H1 (cell line): Measurements from ENCODE around the gene TMEM144. TPM values are rescaled to one million over a fixed set of nuclear protein-coding genes. Genes with fewer than 3 reads are reported as not detected.

Experiments used
- CTCF ChIA-PET: fragments of 300-600 bp; sonication (Branson Sonifier 250); formaldehyde crosslinking; loops from one replicate; lab custom pipeline; 2021; ENCODE audit not compliant: partially characterized antibody; lab: Charles Lee
- POLR2A ChIA-PET: fragments of 300-600 bp; sonication (Branson Sonifier 250); formaldehyde crosslinking; loops from one replicate; lab custom pipeline; 2021; ENCODE audit warnings: inconsistent platforms; ENCODE audit not compliant: partially characterized antibody; lab: Charles Lee
- DNase-seq, 2 experiments: peaks; one replicate each; pipeline versions ENCODE4 v3.0.0 to v3.0.0-alpha.2; 2010 to 2022; ENCODE audit warnings: low spot score in 2 of 2, low read depth in 1 of 2, mixed read lengths in 1 of 2
- FAIRE-seq: peaks from 2 replicates; lab custom pipeline; 2011; peaks lifted over from hg19 to GRCh38; lab: Jason Lieb, UNC
- H2AFZ ChIP-seq: 2 replicates; pipeline ENCODE4 v1.8.1; 2012; ENCODE audit warnings: low read length, inconsistent platforms
- H2AK5ac ChIP-seq: 2 replicates; pipeline ENCODE4 v1.6.1; 2013; ENCODE audit warnings: low read depth, low read length
- H2BK120ac ChIP-seq: replicated peaks from 2 replicates; pipeline ENCODE3; 2013; ENCODE audit warnings: low read depth, low read length, inconsistent platforms
- H2BK12ac ChIP-seq: 2 replicates; pipeline ENCODE4 v1.6.1; 2013; ENCODE audit warnings: low read depth, low read length
- H2BK15ac ChIP-seq: 2 replicates; pipeline ENCODE4 v1.6.1; 2013; ENCODE audit warnings: low read length
- H2BK20ac ChIP-seq: 2 replicates; pipeline ENCODE4 v1.6.1; 2013; ENCODE audit warnings: low read length
- H2BK5ac ChIP-seq: 2 replicates; pipeline ENCODE4 v1.6.1; 2013; ENCODE audit warnings: low read depth, low read length
- H3K14ac ChIP-seq: 2 replicates; pipeline ENCODE4 v1.6.1; 2013; ENCODE audit warnings: inconsistent platforms; ENCODE audit not compliant: insufficient read length
- H3K18ac ChIP-seq: 2 replicates; pipeline ENCODE4 v1.6.1; 2013; ENCODE audit warnings: low read length; ENCODE audit errors: extremely low read depth
- H3K23ac ChIP-seq: 2 replicates; pipeline ENCODE4 v1.6.1; 2013; ENCODE audit warnings: inconsistent platforms; ENCODE audit not compliant: insufficient read length
- H3K23me2 ChIP-seq: 2 replicates; pipeline ENCODE4 v1.6.1; 2013; ENCODE audit warnings: low read depth, low read length
- H3K27ac ChIP-seq: 2 replicates; pipeline ENCODE4 v1.6.1; 2011; ENCODE audit warnings: low read depth, low read length, inconsistent platforms
- H3K27me3 ChIP-seq, 4 experiments: replicated peaks in 1 of 4; 1 replicate in 1 of 4; 2 replicates in 3 of 4; pipeline versions ENCODE4 v1.6.1 to v1.8.1; 2011 to 2013; ENCODE audit warnings: low read length in 3 of 4, mild to moderate bottlenecking in 3 of 4, inconsistent platforms in 2 of 4, mixed read lengths in 2 of 4, moderate library complexity in 1 of 4; ENCODE audit not compliant: control insufficient read depth in 3 of 4, insufficient read depth in 3 of 4; ENCODE audit errors: extremely low read depth in 1 of 4
- H3K36me3 ChIP-seq, 4 experiments: 2 replicates each; pipeline versions ENCODE4 v1.6.1 to v1.8.1; 2011 to 2013; ENCODE audit warnings: mild to moderate bottlenecking in 4 of 4, low read length in 3 of 4, moderate library complexity in 2 of 4, control low read depth in 1 of 4, inconsistent platforms in 1 of 4; ENCODE audit not compliant: insufficient read depth in 4 of 4, control insufficient read depth in 2 of 4
- H3K4ac ChIP-seq: replicated peaks from 2 replicates; pipeline ENCODE3; 2013; ENCODE audit warnings: low read length, low read depth, mixed read lengths, inconsistent platforms; ENCODE audit not compliant: insufficient read length
- H3K4me1 ChIP-seq, 4 experiments: replicated peaks in 1 of 4; 1 replicate in 1 of 4; 2 replicates in 3 of 4; pipeline versions ENCODE4 v1.6.1 to v1.8.1; 2011 to 2013; ENCODE audit warnings: low read length in 3 of 4, inconsistent platforms in 2 of 4, mixed read lengths in 1 of 4; ENCODE audit not compliant: insufficient read depth in 4 of 4, control insufficient read depth in 3 of 4
- H3K4me2 ChIP-seq, 2 experiments: 2 replicates each; pipeline versions ENCODE4 v1.6.1 to v1.8.1; 2011 to 2013; ENCODE audit warnings: low read depth in 2 of 2, low read length in 2 of 2, control low read depth in 1 of 2, inconsistent platforms in 1 of 2, mild to moderate bottlenecking in 1 of 2; ENCODE audit not compliant: insufficient read depth in 1 of 2
- H3K4me3 ChIP-seq, 4 experiments: fragments of 200-600, 300-600 bp in 1 of 4; sonication (generic), shearing (Covaris generic), sonication (Bioruptor Twin) in 1 of 4; 2 replicates each; pipeline versions ENCODE4 v1.5.1 to v1.8.1; 2011 to 2016; ENCODE audit warnings: low read length in 4 of 4, low read depth in 3 of 4, control low read depth in 2 of 4, inconsistent platforms in 2 of 4, mild to moderate bottlenecking in 2 of 4, mixed read lengths in 1 of 4, moderate library complexity in 1 of 4; ENCODE audit not compliant: insufficient read depth in 2 of 4; ENCODE audit errors: extremely low read depth in 1 of 4
- H3K56ac ChIP-seq: replicated peaks from 2 replicates; pipeline ENCODE3; 2013; ENCODE audit warnings: low read depth, mild to moderate bottlenecking, mixed read lengths, low read length, inconsistent platforms; ENCODE audit not compliant: insufficient read length
- H3K79me1 ChIP-seq: 2 replicates; pipeline ENCODE4 v1.6.1; 2013; ENCODE audit warnings: low read depth, low read length, control low read depth
- H3K79me2 ChIP-seq, 2 experiments: 2 replicates each; pipeline versions ENCODE4 v1.6.1 to v1.8.1; 2012 to 2013; ENCODE audit warnings: low read length in 2 of 2, mild to moderate bottlenecking in 2 of 2, inconsistent platforms in 1 of 2; ENCODE audit not compliant: insufficient read depth in 2 of 2, control insufficient read depth in 1 of 2
- H3K9ac ChIP-seq, 4 experiments: replicated peaks in 1 of 4; 1 replicate in 1 of 4; 2 replicates in 3 of 4; pipeline versions ENCODE4 v1.6.1 to v1.8.1; 2011 to 2013; ENCODE audit warnings: low read depth in 3 of 4, low read length in 3 of 4, control low read depth in 2 of 4, mild to moderate bottlenecking in 2 of 4, moderate library complexity in 2 of 4, inconsistent platforms in 1 of 4; ENCODE audit errors: extremely low read depth in 1 of 4
- H3K9me3 ChIP-seq, 2 experiments: 2 replicates each; pipeline versions ENCODE4 v1.6.1 to v1.8.1; 2012 to 2013; ENCODE audit warnings: mild to moderate bottlenecking in 2 of 2, moderate library complexity in 2 of 2, control low read depth in 1 of 2, inconsistent platforms in 1 of 2, low read depth in 1 of 2, low read length in 1 of 2, mixed read lengths in 1 of 2; ENCODE audit not compliant: insufficient read depth in 2 of 2
- H4K20me1 ChIP-seq, 2 experiments: replicated peaks in 1 of 2; 2 replicates each; pipeline versions ENCODE3 to v1.8.1; 2011 to 2013; ENCODE audit warnings: inconsistent platforms in 2 of 2, low read length in 2 of 2, mild to moderate bottlenecking in 1 of 2; ENCODE audit not compliant: insufficient read depth in 2 of 2, control insufficient read depth in 1 of 2
- H4K5ac ChIP-seq: 2 replicates; pipeline ENCODE4 v1.6.1; 2013; ENCODE audit warnings: low read length, low read depth, mixed read lengths, inconsistent platforms; ENCODE audit not compliant: insufficient read length
- H4K8ac ChIP-seq: 2 replicates; pipeline ENCODE4 v1.8.0; 2013; ENCODE audit warnings: mild to moderate bottlenecking, moderate library complexity, low read length, inconsistent platforms; ENCODE audit not compliant: insufficient read depth; ENCODE audit errors: extremely low read depth
- H4K91ac ChIP-seq: replicated peaks from 2 replicates; pipeline ENCODE3; 2013; ENCODE audit warnings: low read length, mixed read lengths, inconsistent platforms; ENCODE audit not compliant: insufficient read length
- BCL11A ChIP-seq, 2 experiments: IDR thresholded peaks; one replicate each; pipeline ENCODE4 v1.6.1; 2011; ENCODE audit warnings: low read depth in 2 of 2, low read length in 2 of 2, mild to moderate bottlenecking in 2 of 2
- CTBP2 ChIP-seq: IDR thresholded peaks from 2 replicates; pipeline ENCODE4 v1.7.0; 2011; ENCODE audit warnings: borderline replicate concordance, mild to moderate bottlenecking, moderate library complexity, mixed read lengths, low read length; ENCODE audit not compliant: insufficient read depth, insufficient read length
- EGR1 ChIP-seq: IDR thresholded peaks from 2 replicates; pipeline ENCODE4 v1.6.1; 2011; ENCODE audit warnings: low read depth, low read length, borderline replicate concordance
- HDAC6 ChIP-seq: IDR thresholded peaks from one replicate; pipeline ENCODE4 v1.7.1; 2012; ENCODE audit warnings: low read depth, mild to moderate bottlenecking, inconsistent platforms, low read length, moderate library complexity
- JUND ChIP-seq: IDR thresholded peaks from 2 replicates; pipeline ENCODE4 v1.6.1; 2011; ENCODE audit warnings: mild to moderate bottlenecking, improper control_type of control experiment, low read length
- NRF1 ChIP-seq: IDR thresholded peaks from 2 replicates; pipeline ENCODE4 v1.6.1; 2011; ENCODE audit warnings: mild to moderate bottlenecking, low read depth, low read length, improper control_type of control experiment
- POLR2A ChIP-seq, 2 experiments: IDR thresholded peaks; 1 replicate in 1 of 2; 2 replicates in 1 of 2; pipeline ENCODE4 v1.6.1; 2011; ENCODE audit warnings: low read depth in 2 of 2, low read length in 2 of 2, mild to moderate bottlenecking in 2 of 2; ENCODE audit errors: control extremely low read depth in 1 of 2
- RAD21 ChIP-seq, 2 experiments: IDR thresholded peaks in 1 of 2; conservative IDR thresholded peaks in 1 of 2; 2 replicates each; pipeline ENCODE4 v1.6.1; 2011; ENCODE audit warnings: low read depth in 2 of 2, low read length in 2 of 2, improper control_type of control experiment in 1 of 2, inconsistent platforms in 1 of 2, mild to moderate bottlenecking in 1 of 2, moderate library complexity in 1 of 2
- RFX5 ChIP-seq: IDR thresholded peaks from 2 replicates; pipeline ENCODE4 v1.6.1; 2011; ENCODE audit warnings: low read depth, low read length, improper control_type of control experiment, borderline replicate concordance
- SIRT6 ChIP-seq: IDR thresholded peaks from one replicate; pipeline ENCODE4 v1.7.1; 2012; ENCODE audit warnings: low read length, inconsistent platforms
- SIX5 ChIP-seq: IDR thresholded peaks from 2 replicates; pipeline ENCODE4 v1.6.1; 2011; ENCODE audit warnings: mild to moderate bottlenecking, low read depth, low read length
- SP4 ChIP-seq: IDR thresholded peaks from 2 replicates; pipeline ENCODE4 v1.6.1; 2012; ENCODE audit warnings: low read length, inconsistent platforms
- TBP ChIP-seq: IDR thresholded peaks from 2 replicates; pipeline ENCODE4 v1.6.1; 2011; ENCODE audit warnings: low read depth, low read length, improper control_type of control experiment
- YY1 ChIP-seq: IDR thresholded peaks from 2 replicates; pipeline ENCODE4 v1.6.1; 2011; ENCODE audit warnings: low read depth, mild to moderate bottlenecking, low read length
- WGBS, 2 experiments: shearing (Covaris generic) in 1 of 2; methylation state at CpG; one replicate each; pipeline versions ENCODE4 v1.1.6 to v1.1.7; 2013 to 2015; ENCODE audit warnings: low lambda C conversion rate in 2 of 2, mixed read lengths in 2 of 2, inconsistent platforms in 1 of 2, low coverage in 1 of 2, missing lambda C conversion rate in 1 of 2; ENCODE audit not compliant: insufficient replicate concordance in 2 of 2, insufficient coverage in 1 of 2, insufficient read length in 1 of 2; ENCODE audit errors: extremely low coverage in 1 of 2, missing lambda C conversion rate in 1 of 2; 5-methylcytosine and 5-hydroxymethylcytosine counted together
- polyA plus RNA-seq, 7 experiments: library from polyadenylated mRNA; depleted of rRNA in 3 of 7; stranded (reverse) in 5 of 7; unstranded in 2 of 7; fragments of >200 nt in 5 of 7; fragments of 200-250 nt in 2 of 7; gene quantifications; 1 replicate in 5 of 7; 2 replicates in 1 of 7; 4 replicates in 1 of 7; pipeline versions ENCODE4 v1.2.1 to v1.2.3, GENCODE V29; 2011 to 2013; ENCODE audit warnings: missing spikeins in 2 of 7, mixed read lengths in 2 of 7
- total RNA-seq: library from RNA; stranded (reverse); fragmentation: NEBNext Ultra II Directional; extraction: Animal tissue kit (Norgen Biotek cat#: 25700); gene quantifications from 2 replicates; pipeline ENCODE4 v1.2.1, GENCODE V29; 2021
- TF ChIP-seq, protein P1 (sequence below): IDR thresholded peaks from 2 replicates; pipeline ENCODE4 v1.6.1; 2012; ENCODE audit warnings: inconsistent platforms

TMEM144 gene
- total and polyA plus RNA-seq, 2 of the 8 experiments (the other 6 are each of a cell fraction or from before 2014, with no cell fraction given) = 1.9 to 2.6 TPM

DNA sequence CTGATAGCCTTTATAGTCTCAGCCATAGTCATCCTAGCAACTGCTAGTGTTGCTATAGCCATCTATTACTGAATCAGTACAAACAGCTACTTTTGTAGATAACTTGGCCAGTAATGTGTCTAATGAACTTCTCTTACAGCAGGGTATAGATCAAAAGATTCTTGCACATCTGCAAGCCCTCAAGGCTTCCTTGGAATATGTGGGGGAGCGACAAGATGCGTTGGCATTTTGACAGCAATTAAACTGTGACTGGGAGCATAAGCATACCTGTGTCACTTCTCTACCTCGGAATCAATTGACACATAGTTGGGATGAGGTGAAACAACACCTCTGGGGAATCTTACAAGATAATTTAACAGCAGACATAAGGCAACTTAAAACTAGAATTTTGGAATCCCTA is 87.6 kb downstream of the TMEM144 start:
- no peak for FAIRE-seq
- no peak overlapping the region for H3K4me2 ChIP-seq
- no peak overlapping the region for H3K27ac ChIP-seq
- no peak overlapping the region for H2BK5ac ChIP-seq
- WGBS, 2 experiments = 88% methylated on average over 3 of the region's 3 CpGs; no CpG with 5 or more reads in 1 of the 2 experiments
- no peak for TF ChIP-seq JUND
- TF ChIP-seq TBP = no peak
- no peak for TF ChIP-seq SIX5
- no peak for TF ChIP-seq SP4
- no peak for TF ChIP-seq HDAC6
- no peak for TF ChIP-seq YY1
- no peak for TF ChIP-seq POLR2A (IDR thresholded peaks at IDR 0.05; ENCODE audit: control extremely low read depth in 1 of 2, low read depth in 2 of 2, low read length in 2 of 2)
- no peak for TF ChIP-seq RFX5
- no peak for TF ChIP-seq CTBP2
- TF ChIP-seq RAD21 (IDR thresholded peaks at IDR 0.05 in 1 of 2, conservative IDR thresholded peaks at IDR 0.05 in 1 of 2; ENCODE audit: low read depth in 2 of 2, low read length in 2 of 2) = no peak
- no peak for TF ChIP-seq NRF1
- TF ChIP-seq BCL11A (IDR thresholded peaks at IDR 0.05; ENCODE audit: low read depth in 2 of 2, low read length in 2 of 2) = no peak
- no peak for TF ChIP-seq SIRT6
- TF ChIP-seq, protein P1, sequence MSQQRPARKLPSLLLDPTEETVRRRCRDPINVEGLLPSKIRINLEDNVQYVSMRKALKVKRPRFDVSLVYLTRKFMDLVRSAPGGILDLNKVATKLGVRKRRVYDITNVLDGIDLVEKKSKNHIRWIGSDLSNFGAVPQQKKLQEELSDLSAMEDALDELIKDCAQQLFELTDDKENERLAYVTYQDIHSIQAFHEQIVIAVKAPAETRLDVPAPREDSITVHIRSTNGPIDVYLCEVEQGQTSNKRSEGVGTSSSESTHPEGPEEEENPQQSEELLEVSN = no peak
- TF ChIP-seq EGR1 = no peak
- no peak overlapping the region for H4K5ac ChIP-seq
- no peak overlapping the region for H3K4ac ChIP-seq
- no peaks in the 10 kb centered on the region for H3K4me1 ChIP-seq
- H4K20me1 ChIP-seq = no peaks in the 10 kb centered on the region
- H2BK12ac ChIP-seq = no peak overlapping the region
- H2AFZ ChIP-seq = no peak overlapping the region
- ChIA-PET POLR2A (no interaction called here), CTCF (interaction anchor here (0.6 kb wide), 1 partner anchor 54 kb away, joined by 3 read pairs; no protein-coding TSS in a partner anchor)
- no peaks in the 10 kb centered on the region for H3K27me3 ChIP-seq
- no peak overlapping the region for H3K23ac ChIP-seq
- no peak overlapping the region for H4K8ac ChIP-seq
- H2BK20ac ChIP-seq = no peak overlapping the region
- H3K56ac ChIP-seq = no peak overlapping the region
- H3K36me3 ChIP-seq = no peaks in the 10 kb centered on the region
- no peaks in the 10 kb centered on the region for H3K79me2 ChIP-seq
- no peak overlapping the region for H3K4me3 ChIP-seq
- H3K18ac ChIP-seq = no peak overlapping the region
- H3K23me2 ChIP-seq = no peaks in the 10 kb centered on the region
- no peak overlapping the region for H3K14ac ChIP-seq
- no peak for DNase-seq
- no peak overlapping the region for H3K9ac ChIP-seq
- no peak overlapping the region for H2AK5ac ChIP-seq
- H3K9me3 ChIP-seq = peaks cover 8 to 10% of the 10 kb centered on the region in 2 experiments
- H2BK15ac ChIP-seq = no peak overlapping the region
- no peaks in the 10 kb centered on the region for H3K79me1 ChIP-seq
- H2BK120ac ChIP-seq = no peak overlapping the region
- H4K91ac ChIP-seq = no peak overlapping the region
